Measurements from ENCODE around the gene GALNS. TPM values are rescaled to one million over a fixed set of nuclear protein-coding genes. Genes with fewer than 3 reads are reported as not detected.
A peak's percentile ranks its signal among the peaks of the same experiment; 100 is the strongest.
"Not testable (repeated sequence)": the region's sequence is repeated elsewhere in the genome, so short reads cannot be mapped to it uniquely, and the experiment has no call there.

Gene GALNS
- total RNA-seq, 1 donor from 2014 or later, result 15.5 TPM

DNA sequence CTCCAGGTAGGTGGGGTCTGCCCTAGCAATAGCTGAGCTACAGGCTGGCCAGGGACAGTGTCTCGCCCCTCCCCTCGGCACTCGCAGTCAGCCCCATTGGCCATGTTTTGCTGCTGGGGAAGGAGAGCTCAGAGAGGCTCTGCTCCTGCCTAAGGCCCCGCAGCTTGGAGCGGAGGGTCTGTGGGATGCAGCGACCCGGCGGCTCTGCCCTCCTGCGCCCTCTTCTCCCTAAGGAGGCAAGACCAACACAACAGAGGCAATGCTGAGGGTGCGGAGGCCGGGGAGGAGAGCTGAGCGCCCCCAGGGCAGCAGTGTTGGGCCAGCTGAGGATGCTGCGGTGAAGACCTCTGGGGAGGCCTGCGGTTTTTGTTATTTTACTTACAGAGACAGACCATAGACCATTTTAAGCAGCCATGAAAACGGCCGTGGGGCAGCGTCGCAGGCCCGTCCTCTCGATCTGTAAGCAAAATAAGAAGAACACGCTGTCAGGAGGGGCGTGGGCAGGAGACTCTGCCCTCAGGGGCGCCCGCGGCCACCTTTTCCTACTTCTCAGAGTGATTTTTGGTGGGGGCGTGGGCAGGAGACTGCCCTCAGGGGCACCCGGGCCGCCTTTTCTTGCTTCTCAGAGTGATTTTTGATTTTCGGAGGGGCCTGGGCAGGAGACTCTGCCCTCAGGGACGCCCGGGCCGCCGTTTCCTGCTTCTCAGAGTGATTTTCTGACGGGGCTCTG lies 41.1 kb upstream of the GALNS start:
- Histone ChIP-seq H3K27ac (replicated peaks) (peak overlapping the region; percentile 32), H3K4me1 (peaks cover 7% of the 10 kb centered on the region), H3K36me3 (peaks cover 39% of the 10 kb centered on the region), H3K4me3 (no peak overlapping the region), H3K9me3 (replicated peaks) (no peaks in the 10 kb centered on the region), H3K27me3 (ENCODE audit: low read depth) (no peaks in the 10 kb centered on the region)
- TF ChIP-seq, protein P1, sequence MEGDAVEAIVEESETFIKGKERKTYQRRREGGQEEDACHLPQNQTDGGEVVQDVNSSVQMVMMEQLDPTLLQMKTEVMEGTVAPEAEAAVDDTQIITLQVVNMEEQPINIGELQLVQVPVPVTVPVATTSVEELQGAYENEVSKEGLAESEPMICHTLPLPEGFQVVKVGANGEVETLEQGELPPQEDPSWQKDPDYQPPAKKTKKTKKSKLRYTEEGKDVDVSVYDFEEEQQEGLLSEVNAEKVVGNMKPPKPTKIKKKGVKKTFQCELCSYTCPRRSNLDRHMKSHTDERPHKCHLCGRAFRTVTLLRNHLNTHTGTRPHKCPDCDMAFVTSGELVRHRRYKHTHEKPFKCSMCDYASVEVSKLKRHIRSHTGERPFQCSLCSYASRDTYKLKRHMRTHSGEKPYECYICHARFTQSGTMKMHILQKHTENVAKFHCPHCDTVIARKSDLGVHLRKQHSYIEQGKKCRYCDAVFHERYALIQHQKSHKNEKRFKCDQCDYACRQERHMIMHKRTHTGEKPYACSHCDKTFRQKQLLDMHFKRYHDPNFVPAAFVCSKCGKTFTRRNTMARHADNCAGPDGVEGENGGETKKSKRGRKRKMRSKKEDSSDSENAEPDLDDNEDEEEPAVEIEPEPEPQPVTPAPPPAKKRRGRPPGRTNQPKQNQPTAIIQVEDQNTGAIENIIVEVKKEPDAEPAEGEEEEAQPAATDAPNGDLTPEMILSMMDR (IDR thresholded peaks at IDR 0.05; ENCODE audit: borderline replicate concordance), result no peak
- DNase-seq, result no peak
- intact Hi-C loops (cut with micrococcal nuclease), result no loop called here

DNA sequence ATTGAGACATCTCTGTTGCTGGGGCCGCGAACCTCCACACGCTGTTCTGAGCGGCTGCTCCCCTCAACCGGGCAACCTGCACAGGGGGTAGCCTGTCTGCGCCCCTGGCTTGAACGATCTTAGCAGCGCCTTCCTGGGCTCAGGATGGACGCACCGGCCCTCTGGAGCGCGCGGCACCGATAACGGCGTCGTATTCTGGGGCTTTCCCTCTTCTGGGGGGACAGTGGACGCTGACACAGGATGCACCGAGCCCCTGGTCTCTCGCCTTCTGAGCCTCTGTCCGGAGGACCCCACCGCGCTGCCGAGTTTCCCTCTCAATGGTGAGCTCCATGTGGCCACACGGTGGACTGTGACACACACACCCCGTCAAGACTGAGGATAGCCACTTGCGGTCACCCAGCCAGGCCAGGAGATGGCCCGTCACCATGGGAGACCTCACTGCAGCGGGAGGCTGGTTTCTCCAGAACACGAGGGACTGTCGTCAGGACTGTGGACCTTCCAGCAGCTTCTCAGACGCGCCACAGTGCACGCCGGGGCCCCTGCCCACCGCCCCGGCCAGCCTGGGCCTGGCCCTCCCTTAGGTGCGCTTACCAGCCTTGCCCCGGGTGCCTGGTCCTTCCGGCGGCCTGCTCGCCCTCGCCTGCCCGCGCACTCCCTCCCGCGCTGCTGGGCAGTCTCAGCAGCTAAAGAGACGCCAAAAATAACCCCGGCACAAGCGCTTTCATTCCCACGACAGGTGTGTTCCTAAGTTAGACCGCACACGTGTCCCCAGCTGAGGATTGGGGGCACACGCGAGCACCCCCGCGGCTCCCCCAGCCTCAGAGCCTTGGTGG lies 39.7 kb upstream of the GALNS start:
- H3K27me3 ChIP-seq (ENCODE audit: low read depth), result no peaks in the 10 kb centered on the region
- H3K4me1 ChIP-seq, result peaks cover 7% of the 10 kb centered on the region
- intact Hi-C loops (cut with micrococcal nuclease), result no loop called here
- no peak overlapping the region for H3K27ac ChIP-seq (replicated peaks)
- no peak for DNase-seq
- H3K36me3 ChIP-seq, result peaks cover 48% of the 10 kb centered on the region
- no peaks in the 10 kb centered on the region for H3K9me3 ChIP-seq (replicated peaks)
- H3K4me3 ChIP-seq, result no peak overlapping the region
- TF ChIP-seq, protein P1 (IDR thresholded peaks at IDR 0.05; ENCODE audit: borderline replicate concordance), result no peak

- intact Hi-C loops (cut with micrococcal nuclease), result no loop called here
- Histone ChIP-seq H3K4me3 (no peak overlapping the region), H3K9me3 (replicated peaks) (no peaks in the 10 kb centered on the region), H3K27me3 (ENCODE audit: low read depth) (no peaks in the 10 kb centered on the region), H3K27ac (replicated peaks) (no peak overlapping the region), H3K36me3 (peaks cover 46% of the 10 kb centered on the region), H3K4me1 (peaks cover 7% of the 10 kb centered on the region)
- no peak for DNase-seq
- TF ChIP-seq, protein P1 (IDR thresholded peaks at IDR 0.05; ENCODE audit: borderline replicate concordance), result no peak
These were observed 38.6 kb upstream of the GALNS start for GRCh38 chr16:88895335-88895734.

DNA sequence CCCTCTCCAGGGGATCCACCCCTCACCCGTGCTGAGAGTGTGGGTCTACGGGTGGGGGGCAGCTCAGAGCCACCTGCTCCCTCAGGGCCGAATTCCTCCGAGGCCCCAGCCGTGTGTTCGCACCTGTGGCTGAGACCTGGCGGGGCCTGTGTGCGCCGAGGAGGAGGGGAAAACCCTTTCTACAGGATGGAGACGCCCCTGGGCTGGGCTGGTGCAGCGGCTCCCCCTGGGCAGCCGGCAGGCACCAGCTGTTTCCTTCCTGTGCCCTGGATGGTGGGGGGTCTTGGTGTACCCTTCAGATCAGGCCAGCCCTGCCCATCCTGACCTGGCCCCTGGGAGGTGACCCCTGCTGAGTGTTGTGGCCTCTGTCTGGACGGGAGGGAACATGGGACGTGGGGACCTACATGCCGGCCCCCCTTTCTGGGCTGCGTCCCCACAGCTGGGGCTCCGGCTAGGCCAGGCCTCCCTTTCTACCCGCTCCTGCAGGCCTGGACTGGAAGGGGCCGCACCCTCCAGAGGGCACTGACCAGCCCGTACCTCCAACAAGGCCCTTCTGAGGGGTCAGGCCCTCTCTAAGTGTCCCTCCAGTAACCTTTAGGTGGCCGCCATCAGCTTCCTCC lies 38.0 kb upstream of the GALNS start:
- peaks cover 41% of the 10 kb centered on the region for H3K36me3 ChIP-seq
- no peak for DNase-seq
- TF ChIP-seq, protein P1 (IDR thresholded peaks at IDR 0.05; ENCODE audit: borderline replicate concordance), result no peak
- no peaks in the 10 kb centered on the region for H3K9me3 ChIP-seq (replicated peaks)
- no peak overlapping the region for H3K27ac ChIP-seq (replicated peaks)
- no peak overlapping the region for H3K4me3 ChIP-seq
- H3K27me3 ChIP-seq (ENCODE audit: low read depth), result no peaks in the 10 kb centered on the region
- intact Hi-C loops (cut with micrococcal nuclease), result no loop called here
- peaks cover 7% of the 10 kb centered on the region for H3K4me1 ChIP-seq

GRCh38 chr16:88894266-88894665 lies 37.5 kb upstream of the GALNS start:
- not testable (repeated sequence) for H3K4me1 ChIP-seq; H3K27me3 ChIP-seq (ENCODE audit: low read depth); H3K27ac ChIP-seq (replicated peaks)

More at GRCh38 chr16:88894266-88894665, 37.5 kb upstream of the GALNS start:
- DNase-seq; intact Hi-C loops (cut with micrococcal nuclease); H3K4me3 ChIP-seq; H3K9me3 ChIP-seq (replicated peaks): not testable (repeated sequence)
- H3K36me3 ChIP-seq, result peaks cover 36% of the 10 kb centered on the region

Measured in left ventricle myocardium inferior (tissue), 1 donor.